HG03064 (cell line): Measurements from ENCODE around the gene GALNT9.
"Not testable (repeated sequence)": the region's sequence is repeated elsewhere in the genome, so short reads cannot be mapped to it uniquely, and the experiment has no call there.

Experiments used
- ATAC-seq: cut with Tn5 transposase; IDR thresholded peaks from one replicate; pipeline ENCODE4 v1.9.1; 2021; ENCODE audit warnings: low read depth; ENCODE audit not compliant: unreplicated experiment

The GALNT9 gene

GRCh38 chr12:132253698-132254480 is 75.5 kb downstream of the GALNT9 start:
- no peak for ATAC-seq

- not testable (repeated sequence) for ATAC-seq
Observed at GRCh38 chr12:132252981-132253380, 76.4 kb downstream of the GALNT9 start.

- ATAC-seq: no peak
Observed at GRCh38 chr12:132251741-132252490, 77.5 kb downstream of the GALNT9 start.

GRCh38 chr12:132251310-132251709 is 78.1 kb downstream of the GALNT9 start:
- no peak for ATAC-seq

- no peak for ATAC-seq
Observed at GRCh38 chr12:132250707-132251106, 78.7 kb downstream of the GALNT9 start.

GRCh38 chr12:132249689-132250478 is 79.5 kb downstream of the GALNT9 start:
- no peak for ATAC-seq

GRCh38 chr12:132248453-132249167 is 80.8 kb downstream of the GALNT9 start:
- no peak for ATAC-seq

- ATAC-seq: no peak
Observed at GRCh38 chr12:132247718-132248452, 81.5 kb downstream of the GALNT9 start.

- no peak for ATAC-seq
Observed at GRCh38 chr12:132246997-132247717, 82.2 kb downstream of the GALNT9 start.

- no peak for ATAC-seq
Observed at GRCh38 chr12:132245521-132246101, 83.8 kb downstream of the GALNT9 start.

- ATAC-seq: no peak
Observed at GRCh38 chr12:132244724-132245295, 84.6 kb downstream of the GALNT9 start.

GRCh38 chr12:132243596-132244310 is 85.6 kb downstream of the GALNT9 start:
- no peak for ATAC-seq

GRCh38 chr12:132243171-132243570 is 86.2 kb downstream of the GALNT9 start:
- ATAC-seq: not testable (repeated sequence)

- ATAC-seq: not testable (repeated sequence)
Observed at GRCh38 chr12:132240669-132241007, 88.8 kb downstream of the GALNT9 start.

GRCh38 chr12:132239796-132240668 is 89.4 kb downstream of the GALNT9 start:
- ATAC-seq: no peak

GRCh38 chr12:132239392-132239791 is 90.0 kb downstream of the GALNT9 start:
- no peak for ATAC-seq

GRCh38 chr12:132238884-132239283 is 90.5 kb downstream of the GALNT9 start:
- no peak for ATAC-seq
